Activated CD8-positive, alpha-beta memory T cell treated with anti-CD3 and anti-CD28 coated beads, Interleukin-2, amount 50 U/mL, for 4 hours (primary cell): ENCODE results near the gene PLA2G4C.

ENCODE experiments used
- DNase-seq: peaks from one replicate; pipeline ENCODE4 v3.0.0-alpha.2; 2020

PLA2G4C gene, protein sequence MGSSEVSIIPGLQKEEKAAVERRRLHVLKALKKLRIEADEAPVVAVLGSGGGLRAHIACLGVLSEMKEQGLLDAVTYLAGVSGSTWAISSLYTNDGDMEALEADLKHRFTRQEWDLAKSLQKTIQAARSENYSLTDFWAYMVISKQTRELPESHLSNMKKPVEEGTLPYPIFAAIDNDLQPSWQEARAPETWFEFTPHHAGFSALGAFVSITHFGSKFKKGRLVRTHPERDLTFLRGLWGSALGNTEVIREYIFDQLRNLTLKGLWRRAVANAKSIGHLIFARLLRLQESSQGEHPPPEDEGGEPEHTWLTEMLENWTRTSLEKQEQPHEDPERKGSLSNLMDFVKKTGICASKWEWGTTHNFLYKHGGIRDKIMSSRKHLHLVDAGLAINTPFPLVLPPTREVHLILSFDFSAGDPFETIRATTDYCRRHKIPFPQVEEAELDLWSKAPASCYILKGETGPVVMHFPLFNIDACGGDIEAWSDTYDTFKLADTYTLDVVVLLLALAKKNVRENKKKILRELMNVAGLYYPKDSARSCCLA

GRCh38 chr19:48110350-48110966, at the start of gene PLA2G4C:
Gene PLA2G4C (minus strand): TSS chr19:48110817. CDS start chr19:48106529, 4,288 bp downstream.
- peak; percentile 80 for DNase-seq

- no peak for DNase-seq
Observed at GRCh38 chr19:48158210-48158790, 47.7 kb upstream of the PLA2G4C start.

DNA sequence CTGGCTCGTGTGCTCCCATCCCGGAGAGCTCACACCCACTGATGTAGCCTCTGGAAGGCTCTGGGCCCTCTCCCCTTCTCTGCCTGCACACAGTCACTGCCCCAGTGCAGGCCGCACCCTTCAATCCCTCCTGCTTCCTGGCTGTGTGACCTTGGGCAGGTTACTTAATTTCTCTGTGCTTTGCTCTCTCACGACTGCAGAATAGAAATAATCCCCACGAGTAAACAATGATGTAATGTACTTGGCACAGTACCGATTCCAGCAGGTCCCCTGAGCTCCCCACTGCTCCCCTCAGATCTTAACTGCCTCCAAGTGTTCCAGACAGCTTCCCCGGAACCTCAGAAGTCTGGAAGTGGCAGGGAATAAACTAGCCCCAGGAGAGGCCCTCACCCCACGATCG, 43.4 kb upstream of the PLA2G4C start:
- DNase-seq = no peak

GRCh38 chr19:48152551-48152950, 41.9 kb upstream of the PLA2G4C start:
- DNase-seq = peak; percentile 74

DNA sequence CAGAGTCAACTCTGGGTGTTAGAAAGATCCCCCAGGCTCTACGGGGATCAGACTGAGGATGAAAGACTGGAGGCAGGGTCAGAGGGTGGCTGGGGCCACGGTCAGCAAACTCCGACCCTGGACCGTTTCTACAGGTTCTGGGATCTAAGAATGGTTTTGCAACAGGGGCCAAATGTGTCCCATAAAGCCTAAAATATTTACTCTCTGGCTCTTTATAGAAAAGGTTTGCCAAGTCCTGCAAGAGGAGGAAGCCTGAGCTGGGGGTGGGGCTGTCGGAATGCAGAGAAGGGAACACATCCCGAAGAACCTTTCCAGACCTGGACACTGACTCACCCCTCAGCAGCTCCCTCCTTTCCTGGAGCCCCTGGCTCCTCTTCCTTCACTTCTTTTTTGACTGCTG, 38.8 kb upstream of the PLA2G4C start:
- no peak for DNase-seq

DNA sequence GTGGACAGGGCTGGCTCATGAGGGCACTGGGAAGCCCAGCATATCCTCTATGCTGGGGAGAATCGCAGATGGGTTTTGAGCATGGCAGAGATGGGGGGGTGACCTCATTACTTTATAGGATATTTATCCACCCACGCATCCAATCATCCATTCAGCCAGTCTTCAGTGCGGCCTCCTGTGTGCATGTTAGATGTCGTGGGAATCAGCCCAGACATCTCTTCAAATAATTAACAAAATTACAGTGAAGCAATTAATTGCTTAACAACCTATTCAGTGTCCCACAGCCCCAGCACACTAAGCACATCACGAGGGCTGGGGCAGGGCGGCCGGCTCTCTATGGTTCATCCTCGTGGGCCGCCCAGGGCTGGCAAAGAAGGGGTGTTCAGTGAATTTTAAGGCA, 38.0 kb upstream of the PLA2G4C start:
- DNase-seq = no peak

DNA sequence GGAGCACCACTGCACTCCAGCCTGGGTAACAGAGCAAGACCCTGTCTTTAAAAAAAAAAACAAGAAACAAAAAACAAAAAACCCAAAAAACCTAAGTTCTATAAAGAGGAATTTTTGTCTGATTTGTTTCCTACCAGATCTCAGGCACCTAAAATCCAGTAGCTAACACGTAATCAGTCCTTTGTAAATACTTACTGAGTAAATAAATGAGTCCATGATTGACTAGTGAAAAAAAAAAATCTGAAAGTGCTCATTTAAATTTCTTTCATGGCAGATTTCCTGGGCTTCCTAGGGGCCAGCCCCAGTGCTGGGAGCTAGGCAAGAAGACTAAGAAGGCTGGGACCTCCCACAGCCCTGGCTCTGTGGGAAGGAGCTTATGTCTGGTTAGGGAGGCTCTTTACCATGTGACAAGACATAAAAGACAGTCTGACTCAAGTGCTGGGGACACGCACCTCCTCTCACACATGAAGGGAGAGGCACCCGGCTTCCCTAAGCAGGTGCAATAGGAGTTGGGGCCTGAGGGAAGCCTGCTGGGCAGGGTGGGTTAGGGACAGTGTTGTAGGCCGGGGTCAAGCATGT, 37.1 kb upstream of the PLA2G4C start:
- DNase-seq = no peak

DNA sequence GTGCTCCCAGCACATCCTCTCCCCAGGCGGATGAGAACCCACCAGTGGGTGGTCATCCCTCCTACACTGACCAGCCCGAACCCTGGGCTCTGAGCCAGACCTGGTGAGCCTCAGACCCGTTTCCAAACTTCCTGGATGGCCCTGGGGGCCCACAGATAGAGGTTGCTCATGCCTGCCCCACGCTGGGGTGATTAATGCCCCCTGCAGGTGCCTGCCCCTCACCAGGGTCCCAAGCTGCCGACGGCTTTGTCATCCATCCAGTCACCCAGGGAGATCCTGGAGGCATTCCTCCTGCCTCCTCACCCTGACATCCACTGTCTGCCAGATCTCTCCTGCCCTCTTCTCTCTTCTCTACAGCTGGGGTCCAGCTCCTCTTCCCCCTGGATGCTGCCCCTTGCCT, 28.4 kb upstream of the PLA2G4C start:
- DNase-seq = no peak

- no peak for DNase-seq
Observed at GRCh38 chr19:48137411-48137810, 26.8 kb upstream of the PLA2G4C start.

DNA sequence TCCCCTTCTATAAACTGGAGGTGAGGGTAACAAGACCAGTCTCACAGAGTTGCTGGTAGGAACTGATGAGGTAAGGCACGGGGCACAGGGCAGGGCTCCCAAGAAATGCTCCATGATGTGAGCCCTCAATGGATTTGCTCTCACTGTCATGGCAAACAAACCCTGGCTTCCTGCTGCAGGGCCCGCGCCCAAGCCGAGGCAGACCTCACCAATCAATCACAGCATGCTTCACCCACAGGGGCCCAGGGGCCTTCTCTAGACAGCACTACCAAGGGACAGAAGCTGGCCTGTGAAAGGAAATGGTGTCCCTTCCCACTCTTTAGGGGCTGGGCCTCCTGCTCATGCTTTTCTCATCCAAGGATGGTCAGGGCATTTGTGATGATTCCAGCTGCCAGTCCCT, 25.9 kb upstream of the PLA2G4C start:
- DNase-seq = no peak

DNA sequence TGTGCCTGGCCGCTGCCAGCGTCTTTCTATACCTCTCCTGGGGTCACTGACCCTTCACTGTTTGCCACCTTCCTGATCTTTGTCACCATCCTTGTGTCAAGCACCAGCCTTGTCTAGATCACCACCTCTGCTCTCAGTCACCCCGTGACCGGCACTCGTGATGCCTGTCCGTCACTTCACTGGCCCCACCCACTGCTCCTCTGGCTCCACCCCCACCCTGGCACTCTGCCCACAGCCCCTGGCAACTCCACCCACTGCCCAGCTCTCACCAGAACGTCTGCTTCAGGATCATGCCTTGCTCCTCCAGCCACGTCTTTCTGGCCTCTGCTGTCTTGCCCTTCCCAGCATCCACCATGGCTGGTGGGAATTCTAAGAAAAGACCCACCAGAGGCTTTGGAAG, 24.8 kb upstream of the PLA2G4C start:
- no peak for DNase-seq

- DNase-seq = no peak
Observed at GRCh38 chr19:48133094-48133493, 22.5 kb upstream of the PLA2G4C start.

DNA sequence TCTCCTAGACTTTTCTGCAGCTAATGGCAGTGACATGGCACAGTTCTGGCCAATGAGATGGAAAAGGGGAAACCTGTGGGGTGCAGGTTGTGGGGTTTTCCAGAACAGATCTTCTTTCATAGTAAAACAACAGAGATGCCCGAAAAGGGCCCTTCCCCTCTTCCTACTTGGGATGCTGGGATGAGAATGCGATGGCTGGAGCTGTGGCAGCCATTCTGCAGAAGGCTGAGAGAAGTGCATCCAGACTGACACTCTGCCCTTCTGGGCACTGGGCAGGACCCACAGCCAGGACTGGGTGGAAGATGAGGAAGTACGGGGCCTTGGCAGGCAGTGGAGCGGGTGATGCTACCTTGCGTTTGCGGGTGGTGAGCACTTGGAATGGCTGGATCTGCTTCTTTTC, 16.9 kb upstream of the PLA2G4C start:
- DNase-seq = no peak

DNA sequence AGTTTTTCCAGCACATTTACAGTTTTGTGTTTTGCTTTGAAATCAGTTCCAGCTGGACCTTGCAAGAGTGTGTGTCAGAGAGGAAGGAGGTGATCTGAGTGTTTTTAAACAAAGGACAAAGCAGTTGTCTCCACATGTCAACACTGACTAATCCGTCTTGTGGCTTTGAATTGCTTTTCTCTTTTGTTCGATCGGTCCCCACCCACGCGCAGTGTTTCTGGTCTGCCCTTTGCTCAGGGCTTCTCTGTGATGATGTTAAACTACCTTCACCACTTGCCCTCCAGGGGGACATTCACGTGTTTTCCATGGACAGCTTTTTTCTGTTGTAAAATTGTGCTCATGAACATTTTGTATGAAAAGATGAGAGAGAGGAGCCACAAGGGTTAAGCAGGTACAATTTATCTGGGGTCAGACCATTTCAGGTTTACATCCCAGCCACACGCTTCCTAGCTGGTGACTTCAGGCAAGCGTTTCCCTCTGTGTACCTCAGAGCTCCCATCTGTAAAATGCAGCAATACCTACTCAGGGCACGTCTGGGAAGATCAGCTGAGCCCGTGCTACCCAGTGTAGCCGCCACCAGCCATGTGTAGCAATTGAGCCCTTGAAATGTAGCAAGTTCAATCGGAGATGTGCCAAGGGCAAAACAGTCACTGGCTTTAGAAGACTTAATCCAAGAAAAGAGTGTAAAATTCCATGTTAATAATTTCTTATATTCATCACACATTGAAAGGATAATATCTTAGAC, 13.5 kb upstream of the PLA2G4C start:
- no peak for DNase-seq

DNA sequence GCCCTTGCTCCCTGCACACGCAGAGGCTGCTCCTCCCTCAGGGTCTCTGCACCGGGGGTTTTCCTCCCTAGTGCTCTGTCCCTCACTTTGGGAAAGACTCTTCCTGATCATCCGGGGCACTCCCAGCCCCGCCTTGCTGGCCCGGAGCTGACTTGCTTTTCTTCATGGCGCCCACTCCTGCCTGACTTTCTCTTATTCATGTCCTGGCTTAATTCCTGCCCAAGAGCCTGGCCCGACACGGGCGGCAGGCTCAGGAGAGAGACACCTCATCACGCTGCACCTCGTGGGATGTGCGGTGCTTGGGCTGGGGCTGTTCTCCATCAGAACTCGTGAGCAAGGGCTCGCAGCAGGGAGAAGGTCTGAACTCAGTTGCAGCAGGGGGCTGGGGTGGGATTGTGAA, 11.8 kb upstream of the PLA2G4C start:
- DNase-seq = no peak

DNA sequence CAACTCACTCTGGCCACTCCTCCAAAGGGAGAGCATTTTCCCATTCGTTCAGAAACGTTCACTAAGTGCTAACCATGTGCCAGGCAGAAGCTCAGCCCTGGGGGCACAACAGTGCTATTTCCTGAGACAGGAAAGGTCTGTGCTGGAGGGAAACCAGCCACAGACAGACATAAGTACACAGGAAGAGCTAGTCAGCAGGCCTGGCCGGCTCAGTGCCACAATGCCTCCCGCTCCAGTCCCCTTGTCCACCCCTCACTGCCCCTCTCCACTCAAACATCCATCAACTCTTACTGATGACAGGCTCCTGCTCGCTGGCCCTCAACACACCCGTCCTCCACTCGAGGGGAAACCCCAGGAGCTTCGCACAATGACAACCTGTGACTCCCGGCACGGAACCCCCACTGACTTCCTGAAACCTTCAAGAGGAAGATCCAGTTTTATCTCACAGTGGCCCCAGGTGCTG, 11.3 kb upstream of the PLA2G4C start:
- DNase-seq = no peak

DNA sequence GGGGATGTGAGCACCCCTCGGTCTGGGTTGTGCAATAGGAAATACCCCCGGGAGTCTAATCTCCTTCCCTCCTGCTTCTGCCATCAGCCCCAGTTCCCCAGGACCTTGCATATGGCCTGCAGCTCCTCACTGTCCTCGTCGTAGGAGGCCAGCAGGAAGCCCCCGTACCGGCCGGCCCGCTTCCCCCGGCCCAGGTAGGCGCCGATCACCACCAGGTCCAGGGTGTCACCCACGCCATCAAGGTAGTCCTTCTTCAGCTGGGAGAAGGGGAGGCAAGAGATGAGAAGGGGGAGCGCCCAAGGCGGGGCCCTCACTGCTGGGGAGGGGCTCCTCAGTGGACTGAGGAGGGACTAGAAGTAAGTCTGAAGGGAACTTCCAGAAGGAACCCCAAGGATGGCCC, 10.4 kb upstream of the PLA2G4C start:
- DNase-seq = no peak

- no peak for DNase-seq
Observed at GRCh38 chr19:48120505-48120904, 9.9 kb upstream of the PLA2G4C start.

DNA sequence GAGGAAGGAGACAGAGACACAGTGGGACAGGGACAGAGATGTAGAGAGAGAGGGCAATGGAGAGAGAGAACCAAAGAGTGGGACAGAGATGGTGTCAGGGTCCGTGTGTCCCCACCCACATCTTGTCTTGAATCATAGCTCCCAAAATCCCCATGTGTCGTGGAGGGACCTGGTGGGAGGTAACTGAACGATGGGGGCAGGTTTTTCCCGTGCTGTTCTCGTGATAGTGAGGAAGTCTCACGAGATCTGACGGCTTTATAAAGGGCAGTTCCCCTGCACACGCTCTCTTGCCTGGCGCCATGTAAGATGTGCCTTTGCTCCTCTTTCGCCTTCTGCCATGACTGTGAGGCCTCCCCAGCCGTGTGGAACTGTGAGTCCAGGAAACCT, 7.5 kb upstream of the PLA2G4C start:
- no peak for DNase-seq

GRCh38 chr19:48117515-48118130, 7.0 kb upstream of the PLA2G4C start:
- DNase-seq = no peak

- no peak for DNase-seq
Observed at GRCh38 chr19:48113190-48113917, 2.7 kb upstream of the PLA2G4C start.

GRCh38 chr19:48111280-48111679, 663 bp upstream of the PLA2G4C start:
- DNase-seq = no peak
